Esophagus (tissue), 2 donors: Measurements from ENCODE around the gene GNB1L. TPM values are rescaled to one million over a fixed set of nuclear protein-coding genes. Genes with fewer than 3 reads are reported as not detected.

Experiments
- H3K27ac ChIP-seq, 2 donors: one replicate each; pipeline ENCODE4 v1.5.1; 2013; ENCODE audit warnings: low read depth in 2 of 2, mild to moderate bottlenecking in 2 of 2, inconsistent platforms in 1 of 2, low read length in 1 of 2, moderate library complexity in 1 of 2
- H3K27me3 ChIP-seq, 2 donors: one replicate each; pipeline ENCODE4 v1.6.1; 2013; ENCODE audit warnings: low read length in 2 of 2, control low read depth in 1 of 2, mild to moderate bottlenecking in 1 of 2; ENCODE audit not compliant: insufficient read depth in 2 of 2, control insufficient read depth in 1 of 2
- H3K36me3 ChIP-seq, 2 donors: one replicate each; pipeline ENCODE4 v1.6.1; 2013; ENCODE audit warnings: low read length in 1 of 2; ENCODE audit not compliant: control insufficient read depth in 2 of 2, insufficient read depth in 2 of 2
- H3K4me1 ChIP-seq, 2 donors: one replicate each; pipeline ENCODE4 v1.6.1; 2013; ENCODE audit warnings: low read length in 1 of 2; ENCODE audit not compliant: control insufficient read depth in 2 of 2, insufficient read depth in 2 of 2
- H3K4me3 ChIP-seq, 2 donors: one replicate each; pipeline ENCODE4 v1.5.1; 2013; ENCODE audit warnings: low read length in 2 of 2, mild to moderate bottlenecking in 2 of 2, low read depth in 1 of 2, moderate library complexity in 1 of 2
- H3K9me3 ChIP-seq, 2 donors: one replicate each; pipeline ENCODE4 v1.6.1; 2013; ENCODE audit warnings: mild to moderate bottlenecking in 2 of 2, low read depth in 1 of 2, low read length in 1 of 2, moderate library complexity in 1 of 2; ENCODE audit not compliant: control insufficient read depth in 2 of 2, insufficient read depth in 1 of 2
- WGBS, 2 donors: extraction: QIAGEN DNeasy Blood & Tissue Kit; methylation state at CpG; one replicate each; pipeline ENCODE4 v1.1.7; 2013; 5-methylcytosine and 5-hydroxymethylcytosine counted together
- polyA plus RNA-seq, 2 donors: library from polyadenylated mRNA; stranded (reverse); fragments of 200-250 nt; gene quantifications; one replicate each; pipeline ENCODE4 v1.2.3, GENCODE V29; 2013
- donor health status: healthy with polysubstance abuse.
- donor health status: Bipolar disorder and iron deficiency.

The GNB1L gene
- polyA plus RNA-seq, 2 donors, result 4.7 to 6.6 TPM

- Histone ChIP-seq H3K4me3 (no peak overlapping the region), H3K4me1 (peaks cover under 1 to 18% of the 10 kb centered on the region in 2 donors), H3K9me3 (no peaks in the 10 kb centered on the region), H3K27ac (no peak overlapping the region), H3K36me3 (no peaks in the 10 kb centered on the region), H3K27me3 (no peaks in the 10 kb centered on the region)
- 86 to 89% methylated on average over 7 of the region's 7 CpGs for WGBS, 2 donors
These were observed 28.6 kb downstream of the GNB1L start for GRCh38 chr22:19825904-19826618.

DNA sequence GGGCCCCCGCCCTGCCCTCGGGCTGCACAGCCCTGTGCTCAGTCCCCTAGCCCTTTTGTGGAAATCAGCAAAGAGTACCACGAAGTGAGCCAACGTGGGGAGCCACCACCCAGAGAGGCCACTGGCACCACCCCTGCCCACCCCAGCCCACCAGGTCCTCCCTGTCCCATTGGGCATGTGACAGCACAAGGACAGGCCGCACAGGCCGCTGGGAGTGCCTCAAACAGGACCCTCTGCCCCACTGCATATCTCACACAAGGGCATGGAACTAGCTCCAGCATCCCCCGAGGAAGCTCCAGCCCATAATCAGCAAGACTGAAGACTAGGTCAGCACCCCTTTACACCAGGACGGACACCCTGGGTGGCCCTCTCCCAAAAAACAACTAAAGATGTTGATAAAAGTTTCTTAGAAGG lies 29.7 kb downstream of the GNB1L start:
- Histone ChIP-seq H3K36me3 (no peaks in the 10 kb centered on the region), H3K4me3 (no peak overlapping the region), H3K9me3 (no peaks in the 10 kb centered on the region), H3K4me1 (peaks cover 2 to 18% of the 10 kb centered on the region in 2 donors), H3K27ac (no peak overlapping the region), H3K27me3 (no peaks in the 10 kb centered on the region)
- WGBS, 2 donors, result 76 to 87% methylated on average over 8 of the region's 8 CpGs

GRCh38 chr22:19824212-19824925 lies 30.3 kb downstream of the GNB1L start:
- H3K36me3 ChIP-seq, result no peaks in the 10 kb centered on the region
- H3K4me3 ChIP-seq, result no peak overlapping the region
- 59 to 71% methylated on average over 16 of the region's 16 CpGs for WGBS, 2 donors
- peaks cover 2 to 18% of the 10 kb centered on the region in 2 donors for H3K4me1 ChIP-seq
- H3K9me3 ChIP-seq, result no peaks in the 10 kb centered on the region
- H3K27ac ChIP-seq, result no peak overlapping the region
- H3K27me3 ChIP-seq, result no peaks in the 10 kb centered on the region

- Histone ChIP-seq H3K27me3 (no peaks in the 10 kb centered on the region), H3K4me1 (peaks cover 2 to 18% of the 10 kb centered on the region in 2 donors), H3K9me3 (no peaks in the 10 kb centered on the region), H3K27ac (no peak overlapping the region), H3K4me3 (no peak overlapping the region), H3K36me3 (peaks cover 0 to 3% of the 10 kb centered on the region in 2 donors)
- 59 to 64% methylated on average over 9 of the region's 9 CpGs for WGBS, 2 donors
These were observed 30.8 kb downstream of the GNB1L start for GRCh38 chr22:19823902-19824211.

DNA sequence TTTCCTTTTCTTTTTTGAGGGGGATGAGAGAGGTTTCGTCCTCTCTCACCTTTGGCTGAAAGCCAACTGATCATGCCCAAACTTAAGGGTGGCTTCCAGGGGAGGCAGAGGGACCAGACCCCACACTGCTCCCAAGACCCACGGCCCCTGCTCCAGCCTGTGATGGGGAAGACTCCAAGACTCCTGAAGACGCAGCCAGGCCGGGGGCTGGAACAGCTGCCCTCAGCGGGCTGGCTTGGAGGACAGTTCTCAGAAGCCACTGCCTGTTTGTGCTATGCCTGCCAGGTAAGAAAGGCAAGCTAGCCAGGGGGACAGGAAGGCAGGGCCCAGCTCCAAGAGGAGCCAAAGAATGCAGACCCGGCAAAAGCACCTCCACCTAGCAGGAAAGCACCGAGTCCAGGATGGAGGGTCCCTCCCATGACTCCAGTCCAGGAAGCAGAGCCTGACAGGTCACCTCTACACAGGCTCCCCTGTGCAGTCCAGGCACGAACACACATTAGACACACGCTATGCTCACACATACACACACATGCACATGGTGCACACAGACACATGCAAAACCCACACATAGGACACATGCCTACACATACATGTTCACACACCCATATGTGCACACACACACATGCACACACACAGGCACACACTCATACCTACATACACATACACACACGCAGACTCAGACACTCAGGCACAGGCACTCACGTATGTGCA lies 31.3 kb downstream of the GNB1L start:
- Histone ChIP-seq H3K9me3 (no peaks in the 10 kb centered on the region), H3K27ac (no peak overlapping the region), H3K4me1 (peaks cover 2 to 18% of the 10 kb centered on the region in 2 donors), H3K27me3 (no peaks in the 10 kb centered on the region), H3K4me3 (no peak overlapping the region), H3K36me3 (peaks cover 0 to 3% of the 10 kb centered on the region in 2 donors)
- 72 to 73% methylated on average over 11 of the region's 11 CpGs for WGBS, 2 donors

- Histone ChIP-seq H3K4me1 (peaks cover 2 to 18% of the 10 kb centered on the region in 2 donors), H3K4me3 (no peak overlapping the region), H3K27me3 (no peaks in the 10 kb centered on the region), H3K36me3 (peaks cover 0 to 3% of the 10 kb centered on the region in 2 donors), H3K9me3 (no peaks in the 10 kb centered on the region), H3K27ac (no peak overlapping the region)
- 80 to 92% methylated on average over 18 of the region's 18 CpGs for WGBS, 2 donors
These were observed 32.2 kb downstream of the GNB1L start for GRCh38 chr22:19822301-19823117.

DNA sequence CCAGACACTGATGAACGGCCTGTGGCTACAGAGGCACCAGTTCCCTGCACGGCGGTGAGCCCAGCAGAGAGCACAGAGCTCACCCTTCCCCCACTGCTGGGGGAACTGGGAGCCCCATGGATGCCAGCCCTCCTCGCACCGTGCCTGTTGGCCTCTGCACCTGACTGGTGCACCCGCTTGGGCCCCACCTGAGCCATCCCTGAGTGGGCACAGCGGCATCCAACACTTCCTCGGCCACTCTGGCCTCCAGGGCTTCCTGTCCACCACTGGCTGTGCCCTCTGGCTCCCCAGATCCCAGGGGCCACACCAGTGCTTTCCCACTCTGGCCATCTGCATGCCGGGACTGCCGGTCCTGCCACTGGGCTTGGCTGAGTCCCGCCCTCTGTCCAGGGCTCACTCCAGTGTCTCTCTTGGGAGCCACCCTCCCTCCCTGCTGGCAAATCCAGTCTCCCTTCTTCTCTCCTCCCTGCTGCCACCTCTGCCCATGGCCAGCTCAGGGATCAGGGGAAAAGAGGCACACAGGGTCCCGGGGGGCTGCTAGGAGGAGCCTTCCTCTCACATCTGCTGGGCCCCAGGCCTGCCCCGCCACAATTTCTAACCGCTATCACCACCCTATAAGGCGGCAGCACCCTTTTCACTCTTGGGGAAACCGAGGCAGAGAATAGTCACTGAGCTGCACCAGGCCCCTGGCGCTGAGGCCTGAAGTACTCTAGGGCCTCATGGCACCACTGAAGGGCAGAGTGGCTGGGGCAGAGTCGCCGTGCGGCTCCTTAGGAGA lies 33.0 kb downstream of the GNB1L start:
- H3K4me3 ChIP-seq, result no peak overlapping the region
- no peaks in the 10 kb centered on the region for H3K27me3 ChIP-seq
- peaks cover 0 to 3% of the 10 kb centered on the region in 2 donors for H3K36me3 ChIP-seq
- H3K4me1 ChIP-seq, result peaks cover 2 to 18% of the 10 kb centered on the region in 2 donors
- no peak overlapping the region for H3K27ac ChIP-seq
- WGBS, 2 donors, result 93% methylated on average over 20 of the region's 20 CpGs
- no peaks in the 10 kb centered on the region for H3K9me3 ChIP-seq

- H3K27me3 ChIP-seq, result no peaks in the 10 kb centered on the region
- 94 to 96% methylated on average over 18 of the region's 18 CpGs for whole genome bisulfite sequencing, 2 donors
- no peak overlapping the region for H3K27ac ChIP-seq
- no peaks in the 10 kb centered on the region for H3K9me3 ChIP-seq
- H3K4me3 ChIP-seq, result no peak overlapping the region
- peaks cover 0 to 3% of the 10 kb centered on the region in 2 donors for H3K36me3 ChIP-seq
- peaks cover 2 to 17% of the 10 kb centered on the region in 2 donors for H3K4me1 ChIP-seq
These were observed 33.7 kb downstream of the GNB1L start for GRCh38 chr22:19820880-19821522.
